Measurements from ENCODE around the gene NUP107.
"Not testable (repeated sequence)": the region's sequence is repeated elsewhere in the genome, so short reads cannot be mapped to it uniquely, and the experiment has no call there.

NUP107 gene

GRCh38 chr12:68674376-68674775, 12.4 kb upstream of the NUP107 start:
- no peak overlapping the region for H3K4me3 ChIP-seq (replicated peaks; ENCODE audit: low read depth, low read length)
- no peak for DNase-seq (ENCODE audit: low read depth)
- TF ChIP-seq CTCF (IDR thresholded peaks at IDR 0.05; ENCODE audit: low read length, missing control alignments) = no peak

GRCh38 chr12:68675101-68675842, 11.5 kb upstream of the NUP107 start:
- no peak overlapping the region for H3K4me3 ChIP-seq (replicated peaks; ENCODE audit: low read depth, low read length)
- no peak for DNase-seq (ENCODE audit: low read depth)
- no peak for TF ChIP-seq CTCF (IDR thresholded peaks at IDR 0.05; ENCODE audit: low read length, missing control alignments)

- not testable (repeated sequence) for H3K4me3 ChIP-seq (replicated peaks; ENCODE audit: low read depth, low read length); DNase-seq (ENCODE audit: low read depth)
These were observed 9.9 kb upstream of the NUP107 start for GRCh38 chr12:68676854-68677253.

- peak overlapping the region; percentile 65 for H3K4me3 ChIP-seq (replicated peaks; ENCODE audit: low read depth, low read length)
- DNase-seq (ENCODE audit: low read depth) = no peak
- no peak for TF ChIP-seq CTCF (IDR thresholded peaks at IDR 0.05; ENCODE audit: low read length, missing control alignments)
These were observed 550 bp upstream of the NUP107 start for GRCh38 chr12:68686262-68686594.

GRCh38 chr12:68695454-68695853, 8.7 kb downstream of the NUP107 start:
- no peak for DNase-seq (ENCODE audit: low read depth)
- no peak for TF ChIP-seq CTCF (IDR thresholded peaks at IDR 0.05; ENCODE audit: low read length, missing control alignments)
- no peak overlapping the region for H3K4me3 ChIP-seq (replicated peaks; ENCODE audit: low read depth, low read length)

- DNase-seq (ENCODE audit: low read depth) = no peak
- no peak overlapping the region for H3K4me3 ChIP-seq (replicated peaks; ENCODE audit: low read depth, low read length)
- no peak for TF ChIP-seq CTCF (IDR thresholded peaks at IDR 0.05; ENCODE audit: low read length, missing control alignments)
These were observed 12.7 kb downstream of the NUP107 start for GRCh38 chr12:68699486-68699885.

GRCh38 chr12:68727776-68728175, 41.0 kb downstream of the NUP107 start:
- DNase-seq (ENCODE audit: low read depth) = no peak
- no peak for TF ChIP-seq CTCF (IDR thresholded peaks at IDR 0.05; ENCODE audit: low read length, missing control alignments)
- H3K4me3 ChIP-seq (replicated peaks; ENCODE audit: low read depth, low read length) = no peak overlapping the region

All from fibroblast of pulmonary artery (primary cell).